Panc1 (cell line): Measurements from ENCODE around the gene TRIM41. TPM values are rescaled to one million over a fixed set of nuclear protein-coding genes. Genes with fewer than 3 reads are reported as not detected.

ENCODE experiments used
- ATAC-seq: fragments of 200-7000 bp; cut with Tn5 transposase; 2 replicates; pipeline ENCODE4 v1.9.1; 2020; ENCODE audit warnings: mild to moderate bottlenecking, moderate library complexity
- BruUV-seq: library from RNA; stranded (reverse); fragments of 400-500 nt; replicated peaks from 2 replicates; lab custom pipeline; 2021; lab: Mats Ljungman, UMichigan
- CTCF ChIA-PET: fragments of 300-600 bp; sonication (Branson Sonifier 250); formaldehyde crosslinking; loops from one replicate; lab custom pipeline; 2022; ENCODE audit warnings: antibody characterized with exemption; lab: Charles Lee
- POLR2A ChIA-PET: fragments of 300-600 bp; sonication (Branson Sonifier 250); formaldehyde crosslinking; loops from one replicate; lab custom pipeline; 2022; ENCODE audit warnings: antibody characterized with exemption; lab: Charles Lee
- DNase-seq: peaks from one replicate; pipeline ENCODE4 v3.0.0-alpha.2; 2010; ENCODE audit warnings: low read depth, low spot score
- H3K27ac ChIP-seq: 2 replicates; pipeline ENCODE4 v1.5.1; 2011; ENCODE audit warnings: mild to moderate bottlenecking, low read length, inconsistent platforms
- H3K27me3 ChIP-seq: fragments of 200-500 bp; sonication (Bioruptor generic); 2 replicates; pipeline ENCODE4 v1.6.0; 2014; ENCODE audit warnings: low read length, inconsistent platforms; ENCODE audit not compliant: control insufficient read depth, insufficient read depth
- H3K36me3 ChIP-seq: fragments of 200-500 bp; sonication (Bioruptor generic); 2 replicates; pipeline ENCODE4 v1.5.1; 2014; ENCODE audit warnings: inconsistent platforms, mild to moderate bottlenecking, low read length, moderate library complexity; ENCODE audit not compliant: control insufficient read depth, insufficient read depth
- H3K4me1 ChIP-seq: 2 replicates; pipeline ENCODE4 v1.5.1; 2011; ENCODE audit warnings: inconsistent platforms, mild to moderate bottlenecking, low read length, moderate library complexity; ENCODE audit not compliant: control insufficient read depth, insufficient read depth
- H3K4me3 ChIP-seq, 2 experiments: 2 replicates each; pipeline ENCODE4 v1.5.1; 2011 to 2012; ENCODE audit warnings: low read depth in 2 of 2, low read length in 2 of 2, mild to moderate bottlenecking in 2 of 2, inconsistent platforms in 1 of 2, moderate library complexity in 1 of 2
- H3K9me3 ChIP-seq: fragments of 200-500 bp; sonication (Bioruptor generic); 2 replicates; pipeline ENCODE4 v1.5.1; 2014; ENCODE audit warnings: low read depth, mild to moderate bottlenecking, inconsistent platforms, low read length, moderate library complexity; ENCODE audit not compliant: control insufficient read depth, insufficient read depth
- POLR2AphosphoS5 ChIP-seq: IDR thresholded peaks from 2 replicates; pipeline ENCODE4 v1.6.1; 2012; ENCODE audit warnings: mild to moderate bottlenecking, low read depth, low read length, moderate library complexity
- SIN3A ChIP-seq: IDR thresholded peaks from 2 replicates; pipeline ENCODE4 v1.6.1; 2012; ENCODE audit warnings: low read depth, mild to moderate bottlenecking, low read length, moderate library complexity, borderline replicate concordance; ENCODE audit not compliant: insufficient read depth
- TCF7L2 ChIP-seq: IDR thresholded peaks from 2 replicates; pipeline ENCODE4 v1.6.1; 2011; ENCODE audit warnings: mild to moderate bottlenecking, low read depth, low read length, inconsistent platforms
- in situ Hi-C: cut with HindIII; loops from 2 replicates; pipeline ENCODE4 v1.10.0; 2016; ENCODE audit warnings: low sequenced_read_pairs, low pct_unique_long_range_greater_than_20kb
- intact Hi-C: fragments of 100-400 bp; cut with micrococcal nuclease; formaldehyde crosslinking; loops from one replicate; pipeline ENCODE4 v1.10.0; 2022; ENCODE audit not compliant: unreplicated experiment
- total RNA-seq: library from RNA; stranded (reverse); gene quantifications from one replicate; pipeline ENCODE4 v1.2.1, GENCODE V29; 2021; ENCODE audit not compliant: unreplicated experiment
- TF ChIP-seq, protein P1 (sequence below): fragments of 450-650 bp; IDR thresholded peaks from 2 replicates; pipeline ENCODE4 v1.5.1; 2017; ENCODE audit warnings: mild to moderate bottlenecking
- TF ChIP-seq, protein P2 (sequence below), 2 experiments: IDR thresholded peaks; 2 replicates each; pipeline ENCODE4 v1.6.1; 2011 to 2012; ENCODE audit warnings: low read depth in 2 of 2, control low read depth in 1 of 2, low read length in 1 of 2, mild to moderate bottlenecking in 1 of 2, moderate library complexity in 1 of 2; ENCODE audit not compliant: insufficient read depth in 1 of 2

TRIM41 gene
- total RNA-seq, 1 experiment from 2014 or later: 58.3 TPM

GRCh38 chr5:181219262-181220177 lies 3.6 kb upstream of the TRIM41 start:
- Histone ChIP-seq H3K4me1 (peaks cover 11% of the 10 kb centered on the region), H3K9me3 (no peaks in the 10 kb centered on the region), H3K27ac (no peak overlapping the region), H3K27me3 (no peaks in the 10 kb centered on the region), H3K36me3 (no peaks in the 10 kb centered on the region; the same call in 1 of the 2 replicates), H3K4me3 (peak overlapping the region in 1 of 2 experiments; percentile 65; a peak in 1 of 4 replicates)
- TF ChIP-seq POLR2AphosphoS5: no peak
- no peak for TF ChIP-seq TCF7L2
- TF ChIP-seq, protein P1, sequence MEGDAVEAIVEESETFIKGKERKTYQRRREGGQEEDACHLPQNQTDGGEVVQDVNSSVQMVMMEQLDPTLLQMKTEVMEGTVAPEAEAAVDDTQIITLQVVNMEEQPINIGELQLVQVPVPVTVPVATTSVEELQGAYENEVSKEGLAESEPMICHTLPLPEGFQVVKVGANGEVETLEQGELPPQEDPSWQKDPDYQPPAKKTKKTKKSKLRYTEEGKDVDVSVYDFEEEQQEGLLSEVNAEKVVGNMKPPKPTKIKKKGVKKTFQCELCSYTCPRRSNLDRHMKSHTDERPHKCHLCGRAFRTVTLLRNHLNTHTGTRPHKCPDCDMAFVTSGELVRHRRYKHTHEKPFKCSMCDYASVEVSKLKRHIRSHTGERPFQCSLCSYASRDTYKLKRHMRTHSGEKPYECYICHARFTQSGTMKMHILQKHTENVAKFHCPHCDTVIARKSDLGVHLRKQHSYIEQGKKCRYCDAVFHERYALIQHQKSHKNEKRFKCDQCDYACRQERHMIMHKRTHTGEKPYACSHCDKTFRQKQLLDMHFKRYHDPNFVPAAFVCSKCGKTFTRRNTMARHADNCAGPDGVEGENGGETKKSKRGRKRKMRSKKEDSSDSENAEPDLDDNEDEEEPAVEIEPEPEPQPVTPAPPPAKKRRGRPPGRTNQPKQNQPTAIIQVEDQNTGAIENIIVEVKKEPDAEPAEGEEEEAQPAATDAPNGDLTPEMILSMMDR: no peak
- TF ChIP-seq SIN3A: no peak
- TF ChIP-seq, protein P2, sequence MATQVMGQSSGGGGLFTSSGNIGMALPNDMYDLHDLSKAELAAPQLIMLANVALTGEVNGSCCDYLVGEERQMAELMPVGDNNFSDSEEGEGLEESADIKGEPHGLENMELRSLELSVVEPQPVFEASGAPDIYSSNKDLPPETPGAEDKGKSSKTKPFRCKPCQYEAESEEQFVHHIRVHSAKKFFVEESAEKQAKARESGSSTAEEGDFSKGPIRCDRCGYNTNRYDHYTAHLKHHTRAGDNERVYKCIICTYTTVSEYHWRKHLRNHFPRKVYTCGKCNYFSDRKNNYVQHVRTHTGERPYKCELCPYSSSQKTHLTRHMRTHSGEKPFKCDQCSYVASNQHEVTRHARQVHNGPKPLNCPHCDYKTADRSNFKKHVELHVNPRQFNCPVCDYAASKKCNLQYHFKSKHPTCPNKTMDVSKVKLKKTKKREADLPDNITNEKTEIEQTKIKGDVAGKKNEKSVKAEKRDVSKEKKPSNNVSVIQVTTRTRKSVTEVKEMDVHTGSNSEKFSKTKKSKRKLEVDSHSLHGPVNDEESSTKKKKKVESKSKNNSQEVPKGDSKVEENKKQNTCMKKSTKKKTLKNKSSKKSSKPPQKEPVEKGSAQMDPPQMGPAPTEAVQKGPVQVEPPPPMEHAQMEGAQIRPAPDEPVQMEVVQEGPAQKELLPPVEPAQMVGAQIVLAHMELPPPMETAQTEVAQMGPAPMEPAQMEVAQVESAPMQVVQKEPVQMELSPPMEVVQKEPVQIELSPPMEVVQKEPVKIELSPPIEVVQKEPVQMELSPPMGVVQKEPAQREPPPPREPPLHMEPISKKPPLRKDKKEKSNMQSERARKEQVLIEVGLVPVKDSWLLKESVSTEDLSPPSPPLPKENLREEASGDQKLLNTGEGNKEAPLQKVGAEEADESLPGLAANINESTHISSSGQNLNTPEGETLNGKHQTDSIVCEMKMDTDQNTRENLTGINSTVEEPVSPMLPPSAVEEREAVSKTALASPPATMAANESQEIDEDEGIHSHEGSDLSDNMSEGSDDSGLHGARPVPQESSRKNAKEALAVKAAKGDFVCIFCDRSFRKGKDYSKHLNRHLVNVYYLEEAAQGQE (IDR thresholded peaks at IDR 0.05; ENCODE audit: insufficient read depth in 1 of 2, low read depth in 2 of 2, low read length in 1 of 2): no peak
- intact Hi-C loops (loop anchor here (2.0 kb wide), 1 partner anchor 29 kb away; no protein-coding TSS in a partner anchor), in situ Hi-C loops (no loop called here)
- ChIA-PET POLR2A (interaction anchor here (0.5 kb wide), 1 partner anchor 12 kb away, joined by 4 read pairs; no protein-coding TSS in a partner anchor), CTCF (no interaction called here)
- no peak for DNase-seq
- ATAC-seq: no peak
- no TSS peak for BruUV-seq

DNA sequence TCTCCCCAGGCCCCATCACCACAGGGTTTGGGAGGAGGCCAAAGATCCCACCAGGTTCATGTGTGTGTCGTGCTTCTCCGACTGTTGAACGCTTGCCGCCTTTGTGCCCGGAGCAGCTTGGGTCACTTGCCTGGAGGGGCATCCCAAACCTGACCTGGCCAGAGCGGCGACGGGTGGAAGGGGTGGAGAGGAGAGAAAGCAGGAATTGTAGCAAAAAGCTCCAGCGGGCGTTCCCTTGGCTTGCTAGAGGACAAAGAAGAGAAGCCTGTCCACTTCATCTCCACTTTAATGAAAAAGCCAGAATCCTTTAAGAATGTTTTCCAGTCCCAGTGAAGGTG lies 2.9 kb upstream of the TRIM41 start:
- Histone ChIP-seq H3K27me3 (no peaks in the 10 kb centered on the region), H3K27ac (no peak overlapping the region), H3K4me3 (no peak overlapping the region), H3K36me3 (no peaks in the 10 kb centered on the region; the same call in 1 of the 2 replicates), H3K4me1 (peaks cover 18% of the 10 kb centered on the region), H3K9me3 (no peaks in the 10 kb centered on the region)
- ATAC-seq (no peak), DNase-seq (no peak)
- POLR2A ChIA-PET: interaction anchor here (0.5 kb wide), 1 partner anchor 13 kb away, joined by 4 read pairs; no protein-coding TSS in a partner anchor
- intact Hi-C loops: loop anchor here (2.0 kb wide), 1 partner anchor 29 kb away; no protein-coding TSS in a partner anchor
- no peak for TF ChIP-seq POLR2AphosphoS5
- TF ChIP-seq, protein P1: no peak
- TF ChIP-seq TCF7L2: no peak
- TF ChIP-seq SIN3A: no peak
- TF ChIP-seq, protein P2 (IDR thresholded peaks at IDR 0.05; ENCODE audit: insufficient read depth in 1 of 2, low read depth in 2 of 2, low read length in 1 of 2): no peak
- CTCF ChIA-PET: no interaction called here
- no TSS peak for BruUV-seq
- in situ Hi-C loops: no loop called here
